Endothelial cell of hepatic sinusoid (primary cell): Measurements from ENCODE around the gene SPATA31D1.

Source experiments
- in situ Hi-C: cut with HindIII; loops from 2 replicates; pipeline ENCODE4 v1.10.0; 2017; ENCODE audit warnings: low sequenced_read_pairs

Gene SPATA31D1

DNA sequence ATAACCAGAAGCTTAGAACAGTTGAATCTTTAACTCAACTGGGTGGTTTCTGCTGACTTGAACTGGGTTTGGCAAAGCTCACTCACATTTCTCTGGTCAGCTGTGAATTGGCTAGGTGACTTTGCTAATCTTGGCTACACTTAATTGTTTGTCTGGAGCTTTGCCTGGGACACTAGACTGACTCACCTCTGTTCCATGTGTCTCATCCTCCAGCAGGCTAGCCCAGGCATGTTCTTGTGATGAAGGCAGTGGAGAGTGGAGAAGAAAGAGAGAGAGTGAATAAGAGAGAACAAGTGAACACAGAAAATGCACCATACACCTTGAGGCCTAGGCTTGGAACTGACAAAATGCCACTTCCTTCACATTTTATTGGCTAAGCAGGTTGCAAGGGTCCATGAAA, 32.6 kb downstream of the SPATA31D1 start:
- in situ Hi-C loops: no loop called here

DNA sequence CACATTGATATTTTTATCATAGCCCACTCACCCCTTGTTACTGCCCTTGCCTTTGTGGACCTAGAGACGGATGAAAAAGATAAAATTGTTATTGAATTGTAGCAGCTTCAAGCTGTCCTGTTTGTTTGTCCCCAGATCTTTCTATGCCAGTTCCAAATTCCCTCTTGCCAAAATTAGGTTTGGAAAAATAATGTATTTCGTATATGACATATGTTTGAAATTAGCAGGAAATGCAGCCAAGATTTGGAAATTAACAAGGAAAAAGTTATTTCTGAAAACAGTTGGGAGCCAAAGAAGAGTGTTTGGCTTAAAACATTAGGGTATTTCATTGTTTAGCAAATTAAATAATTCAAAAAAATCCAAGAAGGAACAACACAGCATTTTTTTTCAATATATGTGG, 33.5 kb downstream of the SPATA31D1 start:
- in situ Hi-C loops: no loop called here

GRCh38 chr9:82024908-82025307, 36.3 kb downstream of the SPATA31D1 start:
- in situ Hi-C loops: no loop called here

DNA sequence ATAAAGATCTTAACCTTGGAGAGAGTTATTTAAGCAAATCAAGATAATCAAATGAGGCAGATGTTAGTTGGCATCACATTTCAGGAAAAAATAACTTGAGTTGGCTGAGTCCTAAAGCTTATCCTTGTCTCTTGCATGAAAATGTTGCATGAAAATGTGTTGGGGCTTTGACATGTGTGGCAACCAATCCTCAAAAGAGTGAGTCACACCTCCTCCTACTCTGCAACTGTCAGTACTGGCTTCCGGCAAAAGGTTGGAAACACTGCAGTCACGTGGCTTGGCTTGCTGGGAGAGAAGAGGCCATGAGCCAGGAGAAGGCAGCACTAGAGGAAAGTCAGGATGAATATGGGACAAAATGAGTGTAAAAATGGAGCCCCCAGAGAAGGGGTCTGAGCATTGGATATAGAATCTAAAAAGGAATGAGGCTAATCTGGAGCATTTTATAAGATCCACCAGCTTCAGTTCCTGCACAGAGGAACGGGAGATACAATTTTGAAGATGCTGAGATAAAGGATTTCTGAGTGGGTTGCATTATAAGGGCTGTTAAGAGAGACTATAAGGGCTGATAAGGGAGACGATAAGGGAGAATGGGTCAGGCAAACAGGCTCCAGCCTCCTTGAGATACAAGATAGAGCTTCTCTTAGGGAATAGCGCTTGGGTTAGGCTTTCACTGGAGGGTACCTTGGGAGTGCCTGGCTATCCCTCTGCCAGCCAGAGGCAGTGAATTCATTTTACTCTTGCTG, 43.1 kb downstream of the SPATA31D1 start:
- in situ Hi-C loops: no loop called here

GRCh38 chr9:82034956-82035731, 46.6 kb downstream of the SPATA31D1 start:
- in situ Hi-C loops: no loop called here

DNA sequence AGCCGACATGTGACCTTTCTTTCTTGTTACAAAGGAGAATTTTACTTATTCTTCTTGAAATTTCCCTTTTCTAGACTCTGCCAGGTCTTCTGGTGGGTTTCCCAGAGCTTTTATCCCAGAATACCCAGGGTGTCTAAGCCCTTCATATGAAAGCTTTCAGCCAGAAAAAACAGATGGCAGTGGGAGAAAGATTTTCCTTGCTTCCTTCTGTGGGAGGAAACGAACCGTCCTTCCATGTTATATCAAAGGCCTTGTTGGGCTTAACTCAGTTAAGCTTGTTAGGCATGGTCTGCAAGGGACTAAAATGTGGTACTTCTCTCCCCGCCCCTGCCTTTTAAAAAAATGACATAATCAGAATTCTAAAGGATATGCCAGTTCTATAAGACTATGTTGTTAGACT, 47.5 kb downstream of the SPATA31D1 start:
- in situ Hi-C loops: no loop called here

- in situ Hi-C loops: no loop called here
Measured at GRCh38 chr9:82037126-82037525, 48.6 kb downstream of the SPATA31D1 start.

DNA sequence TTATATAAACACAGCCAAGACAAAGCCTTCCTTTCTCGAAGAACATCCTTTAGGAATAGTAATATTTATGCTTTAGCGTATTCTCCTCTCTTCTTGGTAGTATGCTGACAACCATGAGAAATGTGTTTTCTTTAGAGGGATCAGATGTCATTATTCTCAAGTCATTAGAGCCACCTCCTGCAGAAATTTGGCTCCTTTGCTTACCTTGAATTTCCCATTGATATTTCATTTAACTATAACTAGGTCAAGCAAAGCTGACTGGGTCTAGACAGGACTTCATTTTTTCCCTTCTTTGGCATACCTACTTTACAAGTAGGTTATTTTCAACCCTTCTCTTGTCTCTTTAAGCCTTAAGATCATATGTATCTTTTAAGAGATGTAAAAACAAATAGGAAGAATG, 50.3 kb downstream of the SPATA31D1 start:
- in situ Hi-C loops: no loop called here
